GM20431 (cell line): Measurements from ENCODE around the gene STK35.

Source experiments
- in situ Hi-C: fragments of 300-500 bp; cut with MseI, MboI; formaldehyde crosslinking; loops from one replicate; pipeline ENCODE4 v1.15.0; 2020; ENCODE audit warnings: low sequenced_read_pairs; ENCODE audit not compliant: unreplicated experiment

The STK35 gene

GRCh38 chr20:2152317-2152716 is 50.7 kb downstream of the STK35 start:
- in situ Hi-C loops = loop anchor here (25.0 kb wide), 1 partner anchor 165 kb away; the partner anchor contains the start of gene PDYN

- in situ Hi-C loops = loop anchor here (25.0 kb wide), 1 partner anchor 166 kb away; the partner anchor contains the start of gene PDYN
These were observed 51.7 kb downstream of the STK35 start for GRCh38 chr20:2153326-2153725.

DNA sequence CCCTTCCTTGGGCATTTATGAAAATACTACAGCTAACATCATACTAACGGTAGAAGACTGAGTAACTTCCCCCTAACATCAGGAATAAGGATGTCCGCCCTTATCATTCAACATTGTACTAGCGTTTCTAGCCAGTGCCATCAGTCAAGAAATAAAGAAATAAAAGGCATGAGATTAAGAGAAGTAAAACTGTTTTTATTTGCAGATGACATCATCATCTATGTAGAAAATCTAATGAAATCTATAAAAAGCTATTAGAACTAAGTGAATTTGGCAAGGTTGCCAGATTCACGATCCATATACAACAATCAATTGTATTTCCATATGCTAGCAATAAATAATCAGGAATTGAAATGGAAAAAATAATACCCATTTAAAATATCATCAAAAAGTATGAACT is 54.6 kb downstream of the STK35 start:
- in situ Hi-C loops = loop anchor here (25.0 kb wide), 1 partner anchor 169 kb away; the partner anchor contains the start of gene PDYN

GRCh38 chr20:2156666-2157624 is 55.3 kb downstream of the STK35 start:
- in situ Hi-C loops = loop anchor here (25.0 kb wide), 1 partner anchor 170 kb away; the partner anchor contains the start of gene PDYN

- in situ Hi-C loops = loop anchor here (25.0 kb wide), 1 partner anchor 175 kb away; the partner anchor contains the start of gene PDYN
These were observed 60.6 kb downstream of the STK35 start for GRCh38 chr20:2162125-2162822.

DNA sequence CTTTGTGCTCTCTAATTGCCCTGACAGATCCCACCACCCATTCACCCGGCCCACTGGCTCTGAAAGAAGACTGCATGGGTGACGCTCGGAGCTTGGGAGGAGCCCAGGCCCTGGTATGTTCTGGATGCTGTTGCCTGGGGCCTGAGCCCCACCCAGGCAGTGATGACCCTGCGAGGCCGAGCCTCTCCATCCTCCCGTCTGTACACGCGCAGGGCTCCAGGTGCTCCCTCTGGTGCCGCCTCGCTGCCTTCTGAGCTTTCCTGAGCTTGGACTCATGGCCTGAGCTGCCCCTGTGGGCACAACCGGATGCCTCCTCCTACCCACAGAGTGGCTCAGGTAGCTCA is 61.2 kb downstream of the STK35 start:
- in situ Hi-C loops = loop anchor here (25.0 kb wide), 1 partner anchor 175 kb away; the partner anchor contains the start of gene PDYN

DNA sequence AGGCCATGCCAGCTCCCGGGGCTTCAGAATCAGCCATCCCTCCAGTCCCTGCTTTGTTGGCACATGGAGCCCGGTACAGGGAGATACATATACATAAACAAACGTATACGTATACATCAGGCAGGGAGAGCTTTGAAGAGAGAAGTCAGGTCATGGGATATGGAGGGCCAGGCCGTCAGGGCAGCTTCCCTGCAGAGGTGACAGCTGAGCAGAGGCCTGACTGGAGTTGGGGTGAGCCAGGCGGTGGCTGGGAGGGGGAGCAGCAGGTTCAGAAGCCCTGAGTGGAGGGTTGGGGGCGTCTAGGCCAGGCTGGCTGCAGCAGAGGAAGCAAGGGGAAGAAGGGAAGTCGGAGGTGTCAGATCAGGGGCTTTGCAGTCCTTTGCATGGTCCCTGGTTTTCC is 61.7 kb downstream of the STK35 start:
- in situ Hi-C loops = loop anchor here (25.0 kb wide), 1 partner anchor 176 kb away; the partner anchor contains the start of gene PDYN

GRCh38 chr20:2163757-2164156 is 62.1 kb downstream of the STK35 start:
- in situ Hi-C loops = loop anchor here (25.0 kb wide), 1 partner anchor 176 kb away; the partner anchor contains the start of gene PDYN

- in situ Hi-C loops = loop anchor here (25.0 kb wide), 1 partner anchor 177 kb away; the partner anchor contains the start of gene PDYN
These were observed 62.8 kb downstream of the STK35 start for GRCh38 chr20:2164421-2164820.

GRCh38 chr20:2164966-2165365 is 63.3 kb downstream of the STK35 start:
- in situ Hi-C loops = loop anchor here (25.0 kb wide), 1 partner anchor 178 kb away; the partner anchor contains the start of gene PDYN

GRCh38 chr20:2165871-2166270 is 64.2 kb downstream of the STK35 start:
- in situ Hi-C loops = loop anchor here (25.0 kb wide), 1 partner anchor 179 kb away; the partner anchor contains the start of gene PDYN

- in situ Hi-C loops = loop anchor here (25.0 kb wide), 1 partner anchor 180 kb away; the partner anchor contains the start of gene PDYN
These were observed 65.5 kb downstream of the STK35 start for GRCh38 chr20:2167112-2167511.

DNA sequence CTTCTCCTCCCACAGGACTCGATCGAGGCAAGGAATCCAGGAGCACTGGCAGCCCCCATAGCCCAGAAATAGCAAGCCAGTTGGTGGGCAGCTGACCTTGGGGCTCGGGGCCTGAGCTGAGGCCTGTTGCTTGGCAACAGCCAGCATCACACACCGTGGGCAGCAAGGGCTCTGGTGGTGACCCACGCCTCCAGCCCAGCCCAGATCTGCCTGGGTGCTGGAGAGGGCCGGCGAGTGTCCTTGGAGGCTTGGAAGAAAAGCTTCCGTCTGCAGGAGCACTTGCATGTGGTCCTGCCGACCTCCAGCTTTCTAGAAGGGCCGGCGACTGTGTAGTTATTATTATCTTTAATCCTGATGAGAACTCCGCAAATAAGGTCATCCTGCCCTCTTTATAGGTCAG is 67.3 kb downstream of the STK35 start:
- in situ Hi-C loops = loop anchor here (25.0 kb wide), 1 partner anchor 182 kb away; the partner anchor contains the start of gene PDYN

- in situ Hi-C loops = loop anchor here (25.0 kb wide), 1 partner anchor 182 kb away; the partner anchor contains the start of gene PDYN
These were observed 67.9 kb downstream of the STK35 start for GRCh38 chr20:2169456-2170088.

GRCh38 chr20:2170404-2170803 is 68.8 kb downstream of the STK35 start:
- in situ Hi-C loops = loop anchor here (25.0 kb wide), 1 partner anchor 183 kb away; the partner anchor contains the start of gene PDYN

DNA sequence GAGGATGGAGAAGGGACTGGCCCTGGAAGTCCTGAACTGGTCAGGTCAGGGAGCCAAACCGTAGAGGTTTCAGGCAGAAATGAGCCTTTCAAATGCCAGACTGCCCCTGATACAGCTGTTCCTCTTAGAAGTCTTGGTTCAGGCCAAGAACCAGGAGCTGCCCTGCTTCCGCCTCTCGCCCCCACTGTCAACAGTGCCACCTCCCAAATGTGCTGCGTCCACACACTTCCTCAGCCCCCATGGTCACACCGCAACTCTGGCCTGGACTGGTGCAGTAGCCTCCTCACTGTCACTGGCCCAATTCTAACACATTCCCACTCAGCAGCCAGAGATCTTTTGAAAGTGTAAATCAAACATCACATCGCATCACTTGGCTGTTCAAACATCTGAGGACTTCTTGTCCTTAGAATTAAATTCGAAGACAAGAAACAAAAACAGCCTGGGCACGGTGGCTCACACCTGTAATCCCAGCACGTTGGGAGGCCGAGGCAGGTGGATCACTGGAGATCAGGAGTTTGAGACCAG is 69.7 kb downstream of the STK35 start:
- in situ Hi-C loops = loop anchor here (25.0 kb wide), 1 partner anchor 184 kb away; the partner anchor contains the start of gene PDYN

DNA sequence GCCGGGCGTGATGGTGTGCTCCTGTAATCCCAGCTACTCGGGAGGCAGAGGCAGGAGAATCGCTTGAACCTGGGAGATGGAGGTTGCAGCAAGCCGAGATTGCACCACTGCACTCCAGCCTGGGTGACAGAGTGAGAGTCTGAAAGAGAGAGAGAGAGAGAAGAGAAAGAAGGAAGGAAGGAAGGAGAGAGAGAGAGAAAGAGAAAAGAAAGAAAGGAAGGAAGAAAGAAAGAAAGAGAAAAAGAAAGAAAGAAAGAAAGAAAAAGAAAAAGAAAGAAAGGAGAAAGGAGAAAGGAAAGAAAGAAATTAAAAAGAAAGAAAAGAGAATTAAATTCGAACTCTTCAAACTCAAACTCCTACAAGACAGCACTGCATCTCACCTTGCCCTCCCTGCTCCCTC is 70.2 kb downstream of the STK35 start:
- in situ Hi-C loops = loop anchor here (25.0 kb wide), 1 partner anchor 185 kb away; the partner anchor contains the start of gene PDYN

DNA sequence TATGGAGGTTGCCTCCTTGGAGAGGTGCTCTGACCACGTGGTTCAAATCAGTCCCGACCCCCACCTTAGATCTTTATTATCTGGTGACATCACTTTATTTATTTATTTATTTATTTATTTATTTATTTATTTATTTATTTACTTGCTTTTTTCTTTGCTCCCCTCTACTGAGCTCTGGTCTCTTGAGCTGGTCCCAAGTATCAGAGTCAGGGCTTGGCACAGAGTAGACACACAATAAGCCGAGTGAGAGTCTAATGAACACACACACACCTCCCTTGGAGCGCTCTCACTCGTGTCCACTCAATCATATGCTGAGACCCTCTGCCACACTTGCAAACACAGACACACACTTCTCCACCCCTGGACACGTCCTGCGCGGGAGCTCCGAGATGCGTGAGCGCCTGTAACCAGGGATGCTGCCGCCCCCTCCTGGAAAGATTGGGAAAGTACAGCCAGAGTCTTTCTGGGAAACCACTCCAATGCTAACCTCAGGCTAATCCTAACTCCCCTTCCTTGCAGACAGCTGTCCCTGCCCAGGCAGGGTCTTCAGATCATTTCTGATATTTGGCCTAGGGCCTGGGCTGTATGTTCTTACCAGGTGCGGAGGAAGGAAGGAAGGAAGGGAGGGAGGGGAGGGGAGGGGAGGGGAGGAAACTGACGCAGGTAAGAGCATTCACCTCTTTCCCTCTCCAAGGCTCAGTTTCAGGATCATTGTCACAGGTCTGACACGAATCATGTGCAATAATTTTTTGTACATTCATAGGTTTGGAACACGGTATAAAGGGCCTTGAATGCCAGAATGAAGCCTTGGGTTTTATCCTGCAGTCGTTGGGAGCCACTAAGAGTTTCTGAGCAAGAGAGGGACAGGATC is 70.9 kb downstream of the STK35 start:
- in situ Hi-C loops = loop anchor here (25.0 kb wide), 1 partner anchor 185 kb away; the partner anchor contains the start of gene PDYN
